Neural cell (in vitro differentiated cells): ENCODE measurements around the gene L3MBTL1. TPM values are rescaled to one million over a fixed set of nuclear protein-coding genes. Genes with fewer than 3 reads are reported as not detected.

ENCODE experiments used
- H2AFZ ChIP-seq: fragments of 200-600, 300-800 bp; sonication (generic), shearing (Covaris generic); 2 replicates; pipeline ENCODE4 v1.6.0; 2014; ENCODE audit warnings: low read depth, mild to moderate bottlenecking, antibody characterized with exemption, low read length, moderate library complexity
- H3F3A ChIP-seq: fragments of 200-600 bp; shearing (Covaris generic); 2 replicates; pipeline ENCODE4 v1.6.1; 2016; ENCODE audit warnings: mild to moderate bottlenecking, moderate library complexity, mixed read lengths, antibody characterized with exemption, low read length; ENCODE audit not compliant: insufficient read depth, poor library complexity, severe bottlenecking
- H3K27ac ChIP-seq: fragments of 200-600, 300-800 bp; sonication (generic), shearing (Covaris generic); 2 replicates; pipeline ENCODE4 v1.5.1; 2014; ENCODE audit warnings: mild to moderate bottlenecking, low read length, moderate library complexity
- H3K27me3 ChIP-seq: fragments of 300-800, 200-600 bp; sonication (generic), shearing (Covaris generic); 2 replicates; pipeline ENCODE4 v1.6.0; 2014; ENCODE audit warnings: mild to moderate bottlenecking, low read depth, low read length, moderate library complexity; ENCODE audit not compliant: insufficient read depth
- H3K36me3 ChIP-seq: fragments of 300-800, 200-600 bp; sonication (generic), shearing (Covaris generic); 2 replicates; pipeline ENCODE4 v1.5.1; 2014; ENCODE audit warnings: mild to moderate bottlenecking, antibody characterized with exemption, low read length, moderate library complexity; ENCODE audit not compliant: insufficient read depth
- H3K4me2 ChIP-seq: fragments of 300-800, 200-600 bp; sonication (generic), shearing (Covaris generic); 2 replicates; pipeline ENCODE4 v1.6.0; 2014; ENCODE audit warnings: mild to moderate bottlenecking, low read length
- H3K4me3 ChIP-seq: fragments of 300-800, 200-600 bp; sonication (generic), shearing (Covaris generic); 2 replicates; pipeline ENCODE4 v1.5.1; 2014; ENCODE audit warnings: mild to moderate bottlenecking, low read length, moderate library complexity
- H3K79me2 ChIP-seq: fragments of 200-600 bp; shearing (Covaris generic); replicated peaks from 2 replicates; pipeline ENCODE4 v1.6.0; 2014; ENCODE audit warnings: mild to moderate bottlenecking, low read length, moderate library complexity; ENCODE audit not compliant: insufficient read depth
- H3K9ac ChIP-seq: fragments of 300-800, 200-600 bp; sonication (generic), shearing (Covaris generic); 2 replicates; pipeline ENCODE4 v1.6.1; 2016; ENCODE audit warnings: mild to moderate bottlenecking, low read length, mixed read lengths
- H3K9me2 ChIP-seq: fragments of 200-600 bp; shearing (Covaris generic); 2 replicates; pipeline ENCODE4 v1.6.1; 2016; ENCODE audit warnings: mild to moderate bottlenecking, low read length, mixed read lengths; ENCODE audit not compliant: insufficient read depth
- H3K9me3 ChIP-seq: fragments of 200-600, 300-800 bp; sonication (generic), shearing (Covaris generic); 2 replicates; pipeline ENCODE4 v1.6.1; 2016; ENCODE audit warnings: mild to moderate bottlenecking, mixed run types, low read length, moderate library complexity, mixed read lengths
- H4K20me1 ChIP-seq: fragments of 200-600 bp; shearing (Covaris generic); 2 replicates; pipeline ENCODE4 v1.6.1; 2016; ENCODE audit warnings: mild to moderate bottlenecking, mixed run types; ENCODE audit not compliant: insufficient read depth
- CTCF ChIP-seq: fragments of 450-650 bp; IDR thresholded peaks from 2 replicates; pipeline ENCODE4 v1.5.1; 2014; ENCODE audit warnings: antibody characterized with exemption, mild to moderate bottlenecking, moderate library complexity; ENCODE audit not compliant: poor library complexity, severe bottlenecking
- EP300 ChIP-seq: fragments of 450-650 bp; conservative IDR thresholded peaks from 2 replicates; pipeline ENCODE4 v1.6.1; 2014; ENCODE audit warnings: antibody characterized with exemption, mild to moderate bottlenecking, moderate library complexity; ENCODE audit not compliant: poor library complexity, severe bottlenecking
- EZH2 ChIP-seq: fragments of 200-600, 300-800 bp; shearing (Covaris generic), sonication (generic); IDR thresholded peaks from 2 replicates; pipeline ENCODE4 v1.6.1; 2014; ENCODE audit warnings: antibody characterized with exemption, low read length, borderline replicate concordance, mild to moderate bottlenecking; ENCODE audit not compliant: insufficient read depth, poor library complexity, severe bottlenecking
- MXI1 ChIP-seq: fragments of 450-650 bp; conservative IDR thresholded peaks from 2 replicates; pipeline ENCODE4 v1.6.1; 2014; ENCODE audit warnings: antibody characterized with exemption, mild to moderate bottlenecking; ENCODE audit not compliant: poor library complexity, severe bottlenecking
- POLR2AphosphoS5 ChIP-seq: IDR thresholded peaks from 2 replicates; pipeline ENCODE4 v1.6.1; 2012
- RAD21 ChIP-seq: fragments of 450-650 bp; conservative IDR thresholded peaks from 2 replicates; pipeline ENCODE4 v1.6.1; 2014; ENCODE audit warnings: antibody characterized with exemption, mild to moderate bottlenecking, moderate library complexity
- REST ChIP-seq: IDR thresholded peaks from 2 replicates; pipeline ENCODE4 v1.6.1; 2012; ENCODE audit warnings: borderline replicate concordance
- SMC3 ChIP-seq: fragments of 450-650 bp; conservative IDR thresholded peaks from 2 replicates; pipeline ENCODE4 v1.6.1; 2014; ENCODE audit warnings: antibody characterized with exemption, mild to moderate bottlenecking, moderate library complexity; ENCODE audit not compliant: poor library complexity
- TAF1 ChIP-seq: IDR thresholded peaks from 2 replicates; pipeline ENCODE4 v1.6.1; 2012; ENCODE audit warnings: low read depth
- polyA plus RNA-seq: library from polyadenylated mRNA; depleted of rRNA; stranded (reverse); fragments of >200 nt; gene quantifications from 2 replicates; pipeline ENCODE4 v1.2.3, GENCODE V29; 2014
- small RNA-seq, 3 experiments: library from RNA; depleted of rRNA; stranded (forward); fragments of <200 nt; gene quantifications; one replicate each; pipeline ENCODE3, GENCODE V24; 2012

L3MBTL1 gene
- polyA plus RNA-seq, 1 donor from 2014 or later: 22.0 TPM

- Histone ChIP-seq H2AFZ (peak overlapping the region; percentile 96), H3K9ac (peak overlapping the region; percentile 87), H3K27ac (peak overlapping the region; percentile 83), H4K20me1 (no peaks in the 10 kb centered on the region), H3K36me3 (no peaks in the 10 kb centered on the region), H3K4me2 (peak overlapping the region; percentile 94), H3K4me3 (peak overlapping the region; percentile 92), H3K27me3 (no peaks in the 10 kb centered on the region), H3F3A (no peaks in the 10 kb centered on the region), H3K9me3 (no peaks in the 10 kb centered on the region), H3K79me2 (peaks cover 26% of the 10 kb centered on the region), H3K9me2 (no peaks in the 10 kb centered on the region)
- TF ChIP-seq EP300 (no peak), SMC3 (no peak), POLR2AphosphoS5 (no peak)
Measured at GRCh38 chr20:43590036-43590391, 82.5 kb downstream of the L3MBTL1 start.

- peak within 1 kb of the TSS; percentile 97 for H2AFZ ChIP-seq
- H3K79me2 ChIP-seq: peaks cover 26% of the 10 kb centered on the region
- no peaks in the 10 kb centered on the region for H3K36me3 ChIP-seq
- TF ChIP-seq CTCF (no peak), TAF1 (no peak), EZH2 (no peak), REST (peak; percentile 27), MXI1 (peak; percentile 76), POLR2AphosphoS5 (peak; percentile 83), EP300 (peak; percentile 76), RAD21 (no peak), SMC3 (peak; percentile 33)
- no peaks in the 10 kb centered on the region for H3K9me3 ChIP-seq
- no peaks in the 10 kb centered on the region for H3F3A ChIP-seq
- H3K9ac ChIP-seq: peak within 1 kb of the TSS; percentile 87
- H3K27me3 ChIP-seq: no peaks in the 10 kb centered on the region
- H3K4me3 ChIP-seq: peak within 1 kb of the TSS; percentile 92
- no peaks in the 10 kb centered on the region for H3K9me2 ChIP-seq
- H3K4me2 ChIP-seq: peak within 1 kb of the TSS; percentile 94
- no peaks in the 10 kb centered on the region for H4K20me1 ChIP-seq
- H3K27ac ChIP-seq: peak within 1 kb of the TSS; percentile 83
Measured at GRCh38 chr20:43590392-43591303, 83.2 kb downstream of the L3MBTL1 start, which contains the start of gene IFT52. TSS of gene IFT52 (plus strand) at chr20:43590937. CDS start at chr20:43594699, 3,762 bp downstream.

Small RNA genes within 50 kb of the gene (small RNA-seq; reads per million reads assigned to genes)
- gene RNU6-1251P: 1.2 to 14.9 (median 1.4) reads per million in 3 experiments

Other genes starting within 250 kb of the L3MBTL1 start
- gene SRSF6, start 49.8 kb upstream of the L3MBTL1 start, polyA plus RNA-seq: 217 and 225 TPM in 2 replicates
- gene SGK2, start 51.3 kb downstream of the L3MBTL1 start, polyA plus RNA-seq: 0.81 and 5.8 TPM in 2 replicates
- gene IFT52, start 83.2 kb downstream of the L3MBTL1 start, polyA plus RNA-seq: 124 and 144 TPM in 2 replicates
- not detected in 2 replicates for gene MYBL2, start 159.4 kb downstream of the L3MBTL1 start, polyA plus RNA-seq
- not detected in 2 replicates for gene GTSF1L, start 219.3 kb downstream of the L3MBTL1 start, polyA plus RNA-seq